Activated T-helper 2 cell treated with anti-CD3 and anti-CD28 coated beads, Interferon-gamma antibody, Interleukin-2, Interleukin-4, amounts not matched to agents 10 μg/mL and 5 μg/mL and 100 μg/mL, durations not matched to agents 14 hours and 24 hours and 36 hours (primary cell): Measurements from ENCODE around the gene C1QTNF8. TPM values are rescaled to one million over a fixed set of nuclear protein-coding genes. Genes with fewer than 3 reads are reported as not detected.

Experiments
- DNase-seq: peaks from one replicate; pipeline ENCODE4 v3.0.0; 2021; ENCODE audit warnings: low spot score
- H3K27ac Mint-ChIP-seq: one replicate; pipeline ENCODE4 v1.8.0; 2021; ENCODE audit warnings: mixed read lengths
- H3K27me3 Mint-ChIP-seq: one replicate; pipeline ENCODE4 v1.8.0; 2021; ENCODE audit warnings: low read depth, mixed read lengths
- H3K36me3 Mint-ChIP-seq: one replicate; pipeline ENCODE4 v1.8.0; 2021; ENCODE audit warnings: low read depth, mixed read lengths
- H3K4me1 Mint-ChIP-seq: one replicate; pipeline ENCODE4 v1.8.0; 2021; ENCODE audit warnings: low read depth, mixed read lengths
- H3K4me3 Mint-ChIP-seq: one replicate; pipeline ENCODE4 v1.8.0; 2021; ENCODE audit warnings: low read depth, mild to moderate bottlenecking, moderate library complexity, mixed read lengths
- H3K9me3 Mint-ChIP-seq: one replicate; pipeline ENCODE4 v1.8.0; 2021; ENCODE audit warnings: mixed read lengths
- intact Hi-C: fragments of 100-400 bp; cut with micrococcal nuclease; formaldehyde crosslinking; loops from one replicate; pipeline ENCODE4 v1.15.1; 2023
- total RNA-seq: library from RNA; stranded (reverse); gene quantifications from 2 replicates; pipeline ENCODE4 v1.2.3, GENCODE V29; 2022

C1QTNF8 gene
- total RNA-seq, 1 donor from 2014 or later = not detected

- Mint-ChIP-seq H3K4me1 (no peaks in the 10 kb centered on the region), H3K9me3 (no peaks in the 10 kb centered on the region), H3K27ac (no peak overlapping the region), H3K4me3 (no peak overlapping the region), H3K27me3 (no peaks in the 10 kb centered on the region), H3K36me3 (no peaks in the 10 kb centered on the region)
- DNase-seq = no peak
- intact Hi-C loops = no loop called here
Observed at GRCh38 chr16:1042049-1042744, 53.8 kb downstream of the C1QTNF8 start.

GRCh38 chr16:1040346-1040745 lies 55.7 kb downstream of the C1QTNF8 start:
- no peaks in the 10 kb centered on the region for H3K27me3 Mint-ChIP-seq
- H3K4me1 Mint-ChIP-seq = no peaks in the 10 kb centered on the region
- DNase-seq = no peak
- no peak overlapping the region for H3K27ac Mint-ChIP-seq
- H3K4me3 Mint-ChIP-seq = no peak overlapping the region
- intact Hi-C loops = no loop called here
- no peaks in the 10 kb centered on the region for H3K9me3 Mint-ChIP-seq
- H3K36me3 Mint-ChIP-seq = no peaks in the 10 kb centered on the region

- H3K36me3 Mint-ChIP-seq = no peaks in the 10 kb centered on the region
- DNase-seq = no peak
- no peaks in the 10 kb centered on the region for H3K27me3 Mint-ChIP-seq
- H3K4me3 Mint-ChIP-seq = no peak overlapping the region
- no peak overlapping the region for H3K27ac Mint-ChIP-seq
- no peaks in the 10 kb centered on the region for H3K9me3 Mint-ChIP-seq
- H3K4me1 Mint-ChIP-seq = no peaks in the 10 kb centered on the region
- intact Hi-C loops = no loop called here
Observed at GRCh38 chr16:1039762-1040161, 56.3 kb downstream of the C1QTNF8 start.

- Mint-ChIP-seq H3K36me3 (no peaks in the 10 kb centered on the region), H3K27me3 (no peaks in the 10 kb centered on the region), H3K4me1 (no peaks in the 10 kb centered on the region), H3K27ac (no peak overlapping the region), H3K9me3 (no peaks in the 10 kb centered on the region), H3K4me3 (no peak overlapping the region)
- intact Hi-C loops = no loop called here
- no peak for DNase-seq
Observed at GRCh38 chr16:1038932-1039331, 57.1 kb downstream of the C1QTNF8 start.

Other genes with a start within 250 kb of the C1QTNF8 start
- 14.0 and 14.3 TPM in 2 replicates for gene LMF1, start 125.3 kb downstream of the C1QTNF8 start, total RNA-seq
- 0.78 and 1.2 TPM in 2 replicates for gene SOX8, start 114.5 kb downstream of the C1QTNF8 start, total RNA-seq
- not detected in 2 replicates for gene SSTR5, start 23.5 kb downstream of the C1QTNF8 start, total RNA-seq
- 0.09 TPM in 2 replicates for gene CACNA1H, start 56.9 kb upstream of the C1QTNF8 start, total RNA-seq
- not detected in 2 replicates for gene TPSG1, start 129.0 kb upstream of the C1QTNF8 start, total RNA-seq
- gene TPSB2, start 133.9 kb upstream of the C1QTNF8 start, total RNA-seq = not detected in 2 replicates
- not detected in 2 replicates for gene TPSAB1, start 144.5 kb upstream of the C1QTNF8 start, total RNA-seq
- gene TPSD1, start 159.8 kb upstream of the C1QTNF8 start, total RNA-seq = not detected in 2 replicates
- 264 and 265 TPM in 2 replicates for gene UBE2I, start 213.4 kb upstream of the C1QTNF8 start, total RNA-seq
- gene BAIAP3, start 237.4 kb upstream of the C1QTNF8 start, total RNA-seq = 0.21 and 0.32 TPM in 2 replicates